MM.1S (cell line): ENCODE measurements around the gene WDR37.

Experiments used
- CTCF ChIP-seq: fragments of 300-600 bp; sonication (generic); IDR thresholded peaks from 2 replicates; pipeline ENCODE4 v1.5.1; 2016; ENCODE audit warnings: antibody characterized with exemption, low read length, mixed read lengths
- EZH2 ChIP-seq: fragments of 300-600 bp; sonication (generic); optimal IDR thresholded peaks from 2 replicates; pipeline ENCODE3; 2017; ENCODE audit warnings: low read depth, mild to moderate bottlenecking, antibody characterized with exemption, low read length, mixed read lengths

GRCh38 chr10:1025683-1026082, 30.5 kb upstream of the WDR37 start, which contains the start of gene IDI2:
- TF ChIP-seq CTCF (no peak), EZH2 (no peak)
